Measurements from ENCODE around the gene AFM. TPM values are rescaled to one million over a fixed set of nuclear protein-coding genes. Genes with fewer than 3 reads are reported as not detected.

Gene AFM
- total RNA-seq, 2 experiments from 2014 or later, result not detected

DNA sequence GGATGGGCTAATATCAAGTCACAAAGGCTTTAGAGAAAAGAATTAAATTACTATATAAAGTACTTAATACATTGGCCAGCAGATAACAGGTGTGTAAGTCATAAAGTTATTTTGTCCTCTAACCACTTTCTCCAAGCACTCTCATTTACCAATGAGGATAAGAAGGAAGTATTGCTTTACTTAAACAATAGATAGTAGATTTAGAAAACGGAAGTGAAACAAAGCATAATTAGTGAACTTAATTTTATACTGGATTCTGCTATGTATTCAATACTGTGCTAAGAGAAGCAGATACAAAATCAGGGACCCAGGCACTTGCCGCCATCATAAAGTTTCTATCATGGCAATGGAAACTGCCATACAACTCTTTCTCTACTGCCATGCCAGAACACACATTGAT lies 24.0 kb downstream of the AFM start:
- intact Hi-C loops (cut with DNase I, micrococcal nuclease), result no loop called here
- H3K9me3 ChIP-seq (ENCODE audit: control insufficient read depth in 1 of 2, insufficient read depth in 1 of 2, low read length in 2 of 2), result no peaks in the 10 kb centered on the region
- H3K27ac ChIP-seq (ENCODE audit: low read depth in 1 of 2, low read length in 2 of 2), result no peak overlapping the region
- Mint-ChIP-seq H3K27me3 (no peaks in the 10 kb centered on the region), H3K9me3 (no peaks in the 10 kb centered on the region), H3K36me3 (ENCODE audit: low read depth) (no peaks in the 10 kb centered on the region), H3K4me1 (ENCODE audit: low read depth) (no peaks in the 10 kb centered on the region), H3K27ac (no peak overlapping the region), H3K4me3 (no peak overlapping the region)
- CTCF ChIA-PET, result no interaction called here
- no peak for TF ChIP-seq CTCF (IDR thresholded peaks at IDR 0.05)
- POLR2A ChIA-PET, result no interaction called here
- H3K27me3 ChIP-seq (ENCODE audit: control insufficient read depth in 1 of 2, insufficient read depth in 2 of 2, low read length in 2 of 2), result no peaks in the 10 kb centered on the region
- H3K4me1 ChIP-seq (ENCODE audit: insufficient read depth, low read length), result no peaks in the 10 kb centered on the region
- no peak overlapping the region for H3K4me3 ChIP-seq (ENCODE audit: low read length)
- no peaks in the 10 kb centered on the region for H3K36me3 ChIP-seq (ENCODE audit: insufficient read depth, low read length)
- no peak for DNase-seq
- no peak for ATAC-seq (ENCODE audit: poor library complexity)

GRCh38 chr4:73507541-73507940 lies 26.0 kb downstream of the AFM start:
- Mint-ChIP-seq H3K27ac (no peak overlapping the region), H3K4me1 (ENCODE audit: low read depth) (no peaks in the 10 kb centered on the region), H3K4me3 (no peak overlapping the region), H3K27me3 (no peaks in the 10 kb centered on the region), H3K36me3 (ENCODE audit: low read depth) (no peaks in the 10 kb centered on the region), H3K9me3 (peaks cover 2% of the 10 kb centered on the region)
- TF ChIP-seq CTCF (IDR thresholded peaks at IDR 0.05), result no peak
- ChIA-PET POLR2A (no interaction called here), CTCF (no interaction called here)
- Histone ChIP-seq H3K36me3 (ENCODE audit: insufficient read depth, low read length) (no peaks in the 10 kb centered on the region), H3K4me1 (ENCODE audit: insufficient read depth, low read length) (no peaks in the 10 kb centered on the region), H3K27ac (ENCODE audit: low read depth in 1 of 2, low read length in 2 of 2) (no peak overlapping the region), H3K27me3 (ENCODE audit: control insufficient read depth in 1 of 2, insufficient read depth in 2 of 2, low read length in 2 of 2) (no peaks in the 10 kb centered on the region), H3K9me3 (ENCODE audit: control insufficient read depth in 1 of 2, insufficient read depth in 1 of 2, low read length in 2 of 2) (no peaks in the 10 kb centered on the region), H3K4me3 (ENCODE audit: low read length) (no peak overlapping the region)
- ATAC-seq (ENCODE audit: poor library complexity) (no peak), DNase-seq (no peak)
- intact Hi-C loops (cut with DNase I, micrococcal nuclease), result no loop called here

DNA sequence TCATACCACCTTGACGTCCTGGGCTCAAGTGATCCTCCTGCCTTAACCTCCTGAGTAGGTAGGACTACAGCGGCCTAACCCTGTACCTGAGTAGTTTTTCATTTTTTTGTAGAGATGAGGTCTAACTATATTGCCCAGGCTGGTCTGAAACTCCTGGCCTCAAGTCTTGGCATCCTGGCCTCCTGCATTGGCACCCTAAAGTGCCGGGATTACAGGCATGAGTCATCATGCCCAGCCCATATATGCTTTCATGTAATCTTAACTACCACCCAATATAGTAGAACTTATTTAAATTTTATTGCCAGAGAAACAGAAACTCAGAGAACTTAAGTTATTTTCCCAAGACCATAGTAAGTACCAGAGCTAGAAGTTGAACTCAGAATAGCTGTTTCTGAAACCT lies 27.1 kb downstream of the AFM start:
- no peak for TF ChIP-seq CTCF (IDR thresholded peaks at IDR 0.05)
- ATAC-seq (ENCODE audit: poor library complexity) (no peak), DNase-seq (no peak)
- H3K27ac Mint-ChIP-seq, result no peak overlapping the region
- Histone ChIP-seq H3K4me1 (ENCODE audit: insufficient read depth, low read length) (no peaks in the 10 kb centered on the region), H3K36me3 (ENCODE audit: insufficient read depth, low read length) (no peaks in the 10 kb centered on the region), H3K9me3 (ENCODE audit: control insufficient read depth in 1 of 2, insufficient read depth in 1 of 2, low read length in 2 of 2) (no peaks in the 10 kb centered on the region), H3K27ac (ENCODE audit: low read depth in 1 of 2, low read length in 2 of 2) (no peak overlapping the region), H3K27me3 (ENCODE audit: control insufficient read depth in 1 of 2, insufficient read depth in 2 of 2, low read length in 2 of 2) (no peaks in the 10 kb centered on the region), H3K4me3 (ENCODE audit: low read length) (no peak overlapping the region)
- ChIA-PET CTCF (no interaction called here), POLR2A (no interaction called here)
- H3K36me3 Mint-ChIP-seq (ENCODE audit: low read depth), result no peaks in the 10 kb centered on the region
- peaks cover 2% of the 10 kb centered on the region for H3K9me3 Mint-ChIP-seq
- H3K4me1 Mint-ChIP-seq (ENCODE audit: low read depth), result no peaks in the 10 kb centered on the region
- no peak overlapping the region for H3K4me3 Mint-ChIP-seq
- intact Hi-C loops (cut with DNase I, micrococcal nuclease), result no loop called here
- no peaks in the 10 kb centered on the region for H3K27me3 Mint-ChIP-seq
